K562 (cell line): ENCODE results near the gene YBX2. TPM values are rescaled to one million over a fixed set of nuclear protein-coding genes. Genes with fewer than 3 reads are reported as not detected.
A peak's percentile ranks its signal among the peaks of the same experiment; 100 is the strongest.

ENCODE experiments used
- BRD9 ChIP-seq: fragments of 450-650 bp; IDR thresholded peaks from 2 replicates; pipeline ENCODE4 v1.6.1; 2018; ENCODE audit warnings: low read depth; ENCODE audit not compliant: partially characterized antibody
- CCNT2 ChIP-seq: IDR thresholded peaks from 2 replicates; pipeline ENCODE4 v1.6.1; 2011; ENCODE audit warnings: borderline replicate concordance, low read depth, mild to moderate bottlenecking, moderate library complexity, mixed read lengths, low read length; ENCODE audit not compliant: insufficient read length; ENCODE audit errors: extremely low read depth
- COPS2 ChIP-seq: fragments of 450-650 bp; conservative IDR thresholded peaks from 2 replicates; pipeline ENCODE4 v1.6.1; 2016; ENCODE audit warnings: mild to moderate bottlenecking, moderate library complexity
- HDAC1 ChIP-seq, 2 experiments: fragments of 450-650 bp; IDR thresholded peaks; 2 replicates each; pipeline ENCODE4 v1.6.1; 2016 to 2017; ENCODE audit warnings: inconsistent platforms in 1 of 2, mild to moderate bottlenecking in 1 of 2, moderate library complexity in 1 of 2
- HNRNPUL1 ChIP-seq: fragments of 200-400 bp; formaldehyde crosslinking; IDR thresholded peaks from 2 replicates; pipeline ENCODE4 v1.6.1; 2017; ENCODE audit warnings: low read length
- KDM1A ChIP-seq, 2 experiments: fragments of 450-650 bp; IDR thresholded peaks; 2 replicates each; pipeline ENCODE4 v1.6.1; 2016; ENCODE audit warnings: mild to moderate bottlenecking in 2 of 2
- MED1 ChIP-seq: sonication (generic); formaldehyde crosslinking; IDR thresholded peaks from 2 replicates; pipeline ENCODE4 v1.8.1; 2023; ENCODE audit warnings: missing genetic modification reagents, borderline replicate concordance
- MEF2D ChIP-seq: conservative IDR thresholded peaks from 2 replicates; pipeline ENCODE4 v1.6.1; 2016; ENCODE audit warnings: low read depth, missing genetic modification characterization, missing compliant biosample characterization
- MYNN ChIP-seq, 2 experiments: sonication (generic); formaldehyde crosslinking in 1 of 2; IDR thresholded peaks; 2 replicates each; pipeline versions ENCODE4 v1.5.0 to v1.6.1; 2016 to 2020; ENCODE audit warnings: antibody characterized with exemption in 1 of 2, missing genetic modification reagents in 1 of 2
- NCOA1 ChIP-seq: fragments of 450-650 bp; IDR thresholded peaks from 2 replicates; pipeline ENCODE4 v1.6.1; 2016; ENCODE audit warnings: low read depth
- NFIC ChIP-seq: fragments of 450-650 bp; IDR thresholded peaks from 2 replicates; pipeline ENCODE4 v1.6.1; 2017; ENCODE audit warnings: mild to moderate bottlenecking, inconsistent platforms
- PHF20 ChIP-seq: fragments of 450-650 bp; IDR thresholded peaks from 2 replicates; pipeline ENCODE4 v1.6.1; 2018; ENCODE audit not compliant: partially characterized antibody
- RAD51 ChIP-seq: fragments of 450-650 bp; IDR thresholded peaks from 2 replicates; pipeline ENCODE4 v1.7.1; 2016; ENCODE audit warnings: low read depth, mild to moderate bottlenecking, borderline replicate concordance
- RB1 ChIP-seq: fragments of 450-650 bp; IDR thresholded peaks from 2 replicates; pipeline ENCODE4 v1.6.1; 2017; ENCODE audit warnings: low read depth, mild to moderate bottlenecking
- RBBP5 ChIP-seq: fragments of 200-600 bp; sonication (generic); IDR thresholded peaks from 2 replicates; pipeline ENCODE4 v1.6.1; 2012; ENCODE audit warnings: borderline replicate concordance, mild to moderate bottlenecking, low read length, control low read depth, inconsistent platforms; ENCODE audit not compliant: insufficient read depth, poor library complexity, severe bottlenecking
- SMAD3 ChIP-seq: fragments of 450-650 bp; formaldehyde crosslinking; conservative IDR thresholded peaks from 2 replicates; pipeline ENCODE4 v1.4.0; 2020; ENCODE audit warnings: mild to moderate bottlenecking
- SMARCA5 ChIP-seq: fragments of 450-650 bp; IDR thresholded peaks from 2 replicates; pipeline ENCODE4 v1.6.1; 2016
- SUPT5H ChIP-seq: fragments of 450-650 bp; IDR thresholded peaks from 2 replicates; pipeline ENCODE4 v1.6.1; 2016
- THRAP3 ChIP-seq: fragments of 450-650 bp; IDR thresholded peaks from 2 replicates; pipeline ENCODE4 v1.6.1; 2016; ENCODE audit warnings: mild to moderate bottlenecking, inconsistent platforms, borderline replicate concordance
- ZNF232 ChIP-seq: sonication (generic); formaldehyde crosslinking; IDR thresholded peaks from 2 replicates; pipeline ENCODE4 v1.8.0; 2022; ENCODE audit warnings: mild to moderate bottlenecking, missing genetic modification reagents
- ZNF445 ChIP-seq: fragments of 250-450 bp; sonication (Bioruptor Pico); IDR thresholded peaks from 2 replicates; pipeline ENCODE4 v1.4.0; 2020; ENCODE audit warnings: low read depth, mild to moderate bottlenecking, moderate library complexity
- ZNF551 ChIP-seq: fragments of 250-450 bp; sonication (Bioruptor Pico); IDR thresholded peaks from 2 replicates; pipeline ENCODE4 v1.5.0; 2021; ENCODE audit warnings: mild to moderate bottlenecking, moderate library complexity
- polyA plus RNA-seq, 8 experiments: library from polyadenylated mRNA; depleted of rRNA in 4 of 8; stranded (reverse) in 5 of 8; unstranded in 3 of 8; fragments of >200 nt; fragmentation: Nextera tagmentation in 2 of 8; fragmentation: Illumina TruSeq in 1 of 8; extraction: Ambion mirVana in 2 of 8; extraction: Trizol in 1 of 8; gene quantifications; 2 replicates each; pipeline versions ENCODE4 v1.2.1 to v1.2.3, GENCODE V29; 2011 to 2014; ENCODE audit warnings: inconsistent platforms in 1 of 8, missing spikeins in 1 of 8
- total RNA-seq, 7 experiments: library from RNA; depleted of rRNA in 6 of 7; stranded (reverse); fragments of >200 nt in 6 of 7; fragmentation: Illumina TruSeq in 2 of 7; extraction: Trizol in 2 of 7; gene quantifications; 2 replicates each; pipeline versions ENCODE4 v1.2.1 to v1.2.3, GENCODE V29; 2011 to 2021; ENCODE audit warnings: low replicate concordance in 1 of 7
- TF ChIP-seq, protein P1 (sequence below): fragments of 450-650 bp; IDR thresholded peaks from 2 replicates; pipeline ENCODE4 v1.7.1; 2018; ENCODE audit warnings: mild to moderate bottlenecking, low read depth; ENCODE audit not compliant: partially characterized antibody
- TF ChIP-seq, protein P2 (sequence below), 2 experiments: fragments of 450-650 bp; conservative IDR thresholded peaks; 2 replicates each; pipeline ENCODE4 v1.6.1; 2017; ENCODE audit warnings: mild to moderate bottlenecking in 2 of 2, moderate library complexity in 2 of 2
- TF ChIP-seq, protein P3 (sequence below): fragments of 450-650 bp; IDR thresholded peaks from 2 replicates; pipeline ENCODE4 v1.6.1; 2016

Gene YBX2
- total and polyA plus RNA-seq, 9 of the 15 experiments (the other 6 are each of a cell fraction or from before 2014, with no cell fraction given) = 0.03 to 0.59 (median 0.27) TPM; not detected in 6

DNA sequence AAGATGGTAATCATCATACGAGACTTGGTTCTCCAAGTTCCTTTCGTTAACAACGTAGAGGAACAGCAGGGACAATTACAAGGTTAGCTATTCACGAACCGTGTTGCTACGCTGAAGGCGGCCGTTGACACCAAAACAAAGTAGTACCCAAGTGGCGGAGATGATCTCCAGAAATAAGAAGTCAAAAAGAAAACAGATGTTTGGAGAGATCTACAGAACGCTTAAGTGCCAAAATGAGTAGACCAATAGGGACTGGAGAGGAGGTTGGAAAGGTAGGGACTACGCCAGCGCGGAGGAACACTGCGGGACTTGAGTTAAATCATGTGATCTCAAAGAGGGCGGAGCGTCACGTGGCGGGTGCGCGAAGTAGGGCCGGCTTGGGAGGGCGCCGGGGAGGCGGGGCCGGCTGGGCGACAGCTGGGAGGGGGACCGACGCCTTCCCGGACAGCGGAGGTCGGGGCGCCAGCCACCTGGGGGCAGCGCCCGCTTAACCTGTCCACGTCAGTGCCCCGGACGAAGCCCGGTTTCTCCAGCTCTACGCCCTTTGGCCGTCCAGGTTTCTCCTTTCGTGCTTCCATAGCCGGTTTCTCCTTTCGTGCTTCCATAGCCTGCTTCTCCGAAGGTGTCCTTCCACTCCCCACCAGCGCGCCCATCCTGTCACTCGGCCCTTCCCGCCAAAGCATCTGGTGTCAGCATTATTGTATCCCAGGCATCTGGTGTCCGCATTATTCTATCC lies 51.6 kb downstream of the YBX2 start (continued):
- TF ChIP-seq, protein P1, sequence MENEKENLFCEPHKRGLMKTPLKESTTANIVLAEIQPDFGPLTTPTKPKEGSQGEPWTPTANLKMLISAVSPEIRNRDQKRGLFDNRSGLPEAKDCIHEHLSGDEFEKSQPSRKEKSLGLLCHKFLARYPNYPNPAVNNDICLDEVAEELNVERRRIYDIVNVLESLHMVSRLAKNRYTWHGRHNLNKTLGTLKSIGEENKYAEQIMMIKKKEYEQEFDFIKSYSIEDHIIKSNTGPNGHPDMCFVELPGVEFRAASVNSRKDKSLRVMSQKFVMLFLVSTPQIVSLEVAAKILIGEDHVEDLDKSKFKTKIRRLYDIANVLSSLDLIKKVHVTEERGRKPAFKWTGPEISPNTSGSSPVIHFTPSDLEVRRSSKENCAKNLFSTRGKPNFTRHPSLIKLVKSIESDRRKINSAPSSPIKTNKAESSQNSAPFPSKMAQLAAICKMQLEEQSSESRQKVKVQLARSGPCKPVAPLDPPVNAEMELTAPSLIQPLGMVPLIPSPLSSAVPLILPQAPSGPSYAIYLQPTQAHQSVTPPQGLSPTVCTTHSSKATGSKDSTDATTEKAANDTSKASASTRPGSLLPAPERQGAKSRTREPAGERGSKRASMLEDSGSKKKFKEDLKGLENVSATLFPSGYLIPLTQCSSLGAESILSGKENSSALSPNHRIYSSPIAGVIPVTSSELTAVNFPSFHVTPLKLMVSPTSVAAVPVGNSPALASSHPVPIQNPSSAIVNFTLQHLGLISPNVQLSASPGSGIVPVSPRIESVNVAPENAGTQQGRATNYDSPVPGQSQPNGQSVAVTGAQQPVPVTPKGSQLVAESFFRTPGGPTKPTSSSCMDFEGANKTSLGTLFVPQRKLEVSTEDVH = peak; percentile 88
- TF ChIP-seq NCOA1 = 0 out of 2 replicates have a peak, but pooled peaks have one; percentile 35
- peak; percentile 98 for TF ChIP-seq CCNT2
- no peak for TF ChIP-seq KDM1A (IDR thresholded peaks at IDR 0.05)
- TF ChIP-seq BRD9 = peak; percentile 70
- no peak for TF ChIP-seq COPS2
- TF ChIP-seq MEF2D (tag) = 0 out of 2 replicates have a peak, but pooled peaks have one; percentile 35
- no peak for TF ChIP-seq SMARCA5
- TF ChIP-seq, protein P2, sequence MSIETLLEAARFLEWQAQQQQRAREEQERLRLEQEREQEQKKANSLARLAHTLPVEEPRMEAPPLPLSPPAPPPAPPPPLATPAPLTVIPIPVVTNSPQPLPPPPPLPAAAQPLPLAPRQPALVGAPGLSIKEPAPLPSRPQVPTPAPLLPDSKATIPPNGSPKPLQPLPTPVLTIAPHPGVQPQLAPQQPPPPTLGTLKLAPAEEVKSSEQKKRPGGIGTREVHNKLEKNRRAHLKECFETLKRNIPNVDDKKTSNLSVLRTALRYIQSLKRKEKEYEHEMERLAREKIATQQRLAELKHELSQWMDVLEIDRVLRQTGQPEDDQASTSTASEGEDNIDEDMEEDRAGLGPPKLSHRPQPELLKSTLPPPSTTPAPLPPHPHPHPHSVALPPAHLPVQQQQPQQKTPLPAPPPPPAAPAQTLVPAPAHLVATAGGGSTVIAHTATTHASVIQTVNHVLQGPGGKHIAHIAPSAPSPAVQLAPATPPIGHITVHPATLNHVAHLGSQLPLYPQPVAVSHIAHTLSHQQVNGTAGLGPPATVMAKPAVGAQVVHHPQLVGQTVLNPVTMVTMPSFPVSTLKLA (conservative IDR thresholded peaks at IDR 0.05) = peak; percentile 96 to 97
- no peak for TF ChIP-seq ZNF445 (CRISPR knock-in tag)
- TF ChIP-seq RAD51 = peak; percentile 98
- TF ChIP-seq THRAP3 = peak; percentile 87
- TF ChIP-seq, protein P3, sequence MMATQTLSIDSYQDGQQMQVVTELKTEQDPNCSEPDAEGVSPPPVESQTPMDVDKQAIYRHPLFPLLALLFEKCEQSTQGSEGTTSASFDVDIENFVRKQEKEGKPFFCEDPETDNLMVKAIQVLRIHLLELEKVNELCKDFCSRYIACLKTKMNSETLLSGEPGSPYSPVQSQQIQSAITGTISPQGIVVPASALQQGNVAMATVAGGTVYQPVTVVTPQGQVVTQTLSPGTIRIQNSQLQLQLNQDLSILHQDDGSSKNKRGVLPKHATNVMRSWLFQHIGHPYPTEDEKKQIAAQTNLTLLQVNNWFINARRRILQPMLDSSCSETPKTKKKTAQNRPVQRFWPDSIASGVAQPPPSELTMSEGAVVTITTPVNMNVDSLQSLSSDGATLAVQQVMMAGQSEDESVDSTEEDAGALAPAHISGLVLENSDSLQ = no peak
- peak; percentile 40 to 97; a peak in 2 of 4 replicates for TF ChIP-seq HDAC1 (IDR thresholded peaks at IDR 0.05)
- TF ChIP-seq RB1 = peak; percentile 44; the same call in 1 of the 2 replicates
- peak; percentile 72 for TF ChIP-seq NFIC
- TF ChIP-seq PHF20 = peak; percentile 88
- no peak for TF ChIP-seq ZNF232
- no peak for TF ChIP-seq HNRNPUL1
- peak; percentile 81 for TF ChIP-seq SUPT5H
- TF ChIP-seq SMAD3 (CRISPR knock-in tag) = no peak
- peak; percentile 70 for TF ChIP-seq MYNN (IDR thresholded peaks at IDR 0.05)
- no peak for TF ChIP-seq MYNN (CRISPR knock-in tag; IDR thresholded peaks at IDR 0.05)
- no peak for TF ChIP-seq RBBP5
- TF ChIP-seq ZNF551 (CRISPR knock-in tag) = 0 out of 2 replicates have a peak, but pooled peaks have one; percentile 57
- TF ChIP-seq MED1 (CRISPR knock-in tag) = no peak
